Left cardiac atrium (tissue), 4 donors: Measurements from ENCODE around the gene INHA. TPM values are rescaled to one million over a fixed set of nuclear protein-coding genes. Genes with fewer than 3 reads are reported as not detected.
A peak's percentile ranks its signal among the peaks of the same experiment; 100 is the strongest.

Source experiments
- ATAC-seq, 2 donors: fragments of 200-7000 bp; cut with Tn5 transposase; one replicate each; pipeline ENCODE4 v1.9.1; 2020; ENCODE audit warnings: mild to moderate bottlenecking in 2 of 2, moderate library complexity in 2 of 2
- DNase-seq: peaks from one replicate; pipeline ENCODE4 v3.0.0-alpha.2; 2020
- intact Hi-C, 2 donors: fragments of 100-400 bp; cut with DNase I; formaldehyde crosslinking; loops; one replicate each; pipeline versions ENCODE4 v1.14.1 to v1.15.1; 2022 to 2023
- microRNA-seq, 2 donors: library from miRNA; unstranded; fragments of <30 nt; microRNA quantifications; one replicate each; pipeline ENCODE4 v1.2.0, GENCODE V29; 2020
- total RNA-seq, 2 donors: library from RNA; stranded (reverse); fragmentation: NEBNext Ultra II Directional; extraction: Animal tissue kit (Norgen Biotek cat#: 25700); gene quantifications; one replicate each; pipeline ENCODE4 v1.2.1, GENCODE V29; 2021
- donor health status: DM: no; HTN: yes; CAD: no.
- donor health status: DM: no; HTN: yes; CAD: no; lungs with severe emphysema.
- donor health status: DM: yes; HTN: yes; CAD: no.
- donor health status: Dilated cardiomyopathy.

Gene INHA
- total RNA-seq, 2 donors from 2014 or later, result 2.2 to 16.2 TPM

GRCh38 chr2:219619235-219619634, 47.1 kb downstream of the INHA start:
- no peak for DNase-seq
- intact Hi-C loops, result no loop called here
- no peak for ATAC-seq

GRCh38 chr2:219620546-219620945, 48.4 kb downstream of the INHA start:
- DNase-seq (no peak), ATAC-seq (no peak)
- intact Hi-C loops, result no loop called here

- intact Hi-C loops, result no loop called here
- ATAC-seq (no peak), DNase-seq (no peak)
These were observed 49.8 kb downstream of the INHA start for GRCh38 chr2:219621935-219622334.

- intact Hi-C loops, result no loop called here
- no peak for DNase-seq
- peak in 1 of 2 donors; percentile 36 for ATAC-seq
These were observed 50.4 kb downstream of the INHA start for GRCh38 chr2:219622472-219622871.

- peak; percentile 61 for DNase-seq
- intact Hi-C loops, result no loop called here
These were observed 52.5 kb downstream of the INHA start for GRCh38 chr2:219624565-219624964.

GRCh38 chr2:219625179-219625578, 53.1 kb downstream of the INHA start:
- ATAC-seq (no peak), DNase-seq (no peak)
- intact Hi-C loops, result no loop called here

More at GRCh38 chr2:219624565-219624964, 52.5 kb downstream of the INHA start:
- ATAC-seq, result peak; percentile 59 to 78

Small RNA genes lying within 50 kb of the gene (microRNA-seq; reads per million reads assigned to microRNA genes)
- 3.3 to 4.2 reads per million in 2 donors for gene MIR3132

Other genes with a start within 250 kb of the INHA start
- not detected for gene RESP18, start 239.6 kb upstream of the INHA start, total RNA-seq
- gene DNPEP, start 184.4 kb upstream of the INHA start, total RNA-seq, result 10 to 100 TPM; 52.6 to 70.5 TPM
- gene DES, start 153.9 kb upstream of the INHA start, total RNA-seq, result 1,000 to 10,000 TPM; 5,895 to 7,519 TPM
- gene SPEG, start 137.5 kb upstream of the INHA start, total RNA-seq, result 10 to 100 TPM; 94.6 to 94.9 TPM
- gene GMPPA, start 73.4 kb upstream of the INHA start, total RNA-seq, result 10 to 100 TPM; 29.0 to 30.0 TPM
- gene ASIC4, start 57.8 kb upstream of the INHA start, total RNA-seq, result under 1 TPM in 1 of 2 donors, not detected in 1; 0.32 TPM
- gene CHPF, start 28.5 kb upstream of the INHA start, total RNA-seq, result 100 to 1,000 TPM in 1 of 2 donors, 10 to 100 TPM in 1; 72.4 to 113 TPM
- gene TMEM198, start 28.3 kb upstream of the INHA start, total RNA-seq, result 1 to 10 TPM; 3.2 to 4.1 TPM
- gene OBSL1, start 771 bp upstream of the INHA start, total RNA-seq, result 100 to 1,000 TPM; 121 to 187 TPM
- 10 to 100 TPM; 12.4 to 14.1 TPM for gene STK11IP, start 25.5 kb downstream of the INHA start, total RNA-seq
- gene SLC4A3, start 55.3 kb downstream of the INHA start, total RNA-seq, result 100 to 1,000 TPM; 261 to 360 TPM